GM15510 (cell line): ENCODE results near the gene CAPZB.

Source experiments
- POLR2A ChIP-seq: IDR thresholded peaks from 3 replicates; pipeline ENCODE4 v1.6.1; 2011; ENCODE audit warnings: borderline replicate concordance; ENCODE audit not compliant: insufficient read length; ENCODE audit errors: extremely low read depth

Gene CAPZB

DNA sequence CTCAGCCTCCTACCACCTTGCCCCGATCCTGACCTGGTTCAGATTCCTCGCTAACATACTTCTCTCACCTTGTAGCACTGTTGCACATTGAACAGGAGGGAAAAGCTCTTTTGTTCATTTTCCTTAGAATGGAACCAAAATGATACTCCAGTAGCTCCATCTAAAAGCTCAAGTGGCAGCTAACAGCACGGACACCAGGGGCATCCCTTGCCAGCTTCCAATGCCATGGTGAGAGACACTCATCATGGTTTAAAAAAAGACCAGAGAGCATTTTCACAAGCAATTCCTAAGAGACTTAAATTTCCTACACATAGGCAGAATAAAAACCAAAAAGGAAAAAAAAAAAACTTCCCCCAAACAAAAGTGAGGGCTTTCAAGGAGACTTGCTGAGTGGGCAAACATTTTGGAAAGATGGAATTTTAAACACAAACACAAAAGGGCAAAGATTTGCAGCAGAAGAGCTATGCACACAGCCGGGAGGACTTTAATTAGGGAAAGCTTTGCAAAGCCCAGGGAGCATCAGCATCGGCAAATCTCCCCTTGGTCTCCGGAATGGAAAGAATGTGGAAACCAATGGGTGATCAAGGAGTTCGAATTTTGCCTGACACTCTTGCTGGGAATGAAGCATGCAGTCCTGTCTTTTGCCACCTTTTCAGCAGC, 84.3 kb downstream of the CAPZB start:
- TF ChIP-seq POLR2A: no peak

GRCh38 chr1:19400192-19400611, 85.1 kb downstream of the CAPZB start:
- TF ChIP-seq POLR2A: no peak

DNA sequence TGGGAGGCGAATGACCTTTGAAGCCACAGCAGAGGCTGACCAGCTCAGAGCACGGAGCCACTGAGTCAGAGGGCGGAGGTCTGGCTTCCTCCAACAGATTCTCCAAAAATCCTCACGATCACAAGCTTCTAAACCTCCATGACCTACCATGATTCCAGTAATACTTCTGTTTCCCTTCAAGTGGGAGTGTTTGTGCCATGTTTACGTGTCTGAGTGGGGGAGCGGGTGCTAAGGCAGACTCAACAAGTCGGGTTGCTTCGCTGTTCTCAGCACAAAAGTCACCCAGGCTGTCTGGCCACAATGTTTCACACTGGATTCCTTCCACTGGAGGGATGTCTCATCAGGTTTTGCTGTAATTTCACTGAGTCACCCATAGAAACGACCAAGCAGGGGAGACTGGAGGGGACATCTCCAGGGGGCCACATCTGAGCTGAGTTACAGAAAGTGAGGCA, 87.0 kb downstream of the CAPZB start:
- TF ChIP-seq POLR2A: no peak

DNA sequence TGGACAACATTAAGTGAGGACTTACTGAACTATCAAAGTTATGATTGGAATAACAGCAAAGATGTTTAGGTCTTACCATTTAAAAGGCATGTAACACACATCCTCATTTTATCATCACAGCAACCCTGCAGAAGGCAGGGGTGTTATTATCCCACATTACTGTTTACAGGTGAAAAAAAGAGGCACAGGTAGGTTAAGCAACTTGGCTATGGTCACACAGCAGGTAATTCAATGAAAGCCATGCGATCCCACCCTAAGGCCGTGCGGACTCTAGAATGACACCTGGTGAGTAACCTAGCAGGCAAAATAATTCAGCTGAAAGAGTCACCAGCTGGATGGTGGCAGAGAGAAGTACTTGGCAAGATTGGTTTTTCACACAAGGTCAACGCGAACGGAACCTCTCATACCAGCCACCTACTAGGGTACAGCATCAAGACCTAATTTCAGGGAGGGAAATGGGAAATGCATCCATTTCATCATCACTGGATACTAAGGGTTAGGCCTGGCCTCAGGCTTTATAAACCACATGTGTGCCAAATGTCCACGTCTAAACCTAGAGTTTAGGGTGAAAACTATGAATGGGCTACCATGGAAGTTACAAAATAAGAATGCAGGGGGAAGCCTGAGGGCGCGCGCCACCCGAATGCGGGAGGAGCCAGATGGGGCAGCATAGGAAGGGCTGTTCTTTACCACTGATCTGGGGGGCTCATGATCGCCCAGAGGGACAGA, 88.0 kb downstream of the CAPZB start:
- TF ChIP-seq POLR2A: no peak

DNA sequence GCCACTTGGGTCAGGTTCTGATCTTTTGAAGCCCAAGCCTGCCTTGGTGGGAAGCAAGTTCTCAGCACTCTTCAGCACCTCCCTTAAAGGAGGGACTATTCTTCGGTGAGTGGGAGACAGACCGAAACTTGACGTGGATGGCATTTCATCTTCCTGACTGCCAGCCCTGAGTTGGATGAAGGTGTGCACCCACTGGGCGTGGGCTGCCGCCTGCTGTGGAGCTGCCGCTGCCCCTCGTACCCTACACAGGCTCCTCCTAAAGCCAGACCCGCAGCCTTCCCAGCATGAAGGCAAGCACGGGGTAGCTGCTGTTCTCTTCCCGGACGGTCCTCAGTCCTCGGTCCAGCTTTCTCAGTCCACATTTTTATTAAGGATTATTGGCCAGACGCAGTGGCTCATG, 89.1 kb downstream of the CAPZB start:
- TF ChIP-seq POLR2A: no peak

DNA sequence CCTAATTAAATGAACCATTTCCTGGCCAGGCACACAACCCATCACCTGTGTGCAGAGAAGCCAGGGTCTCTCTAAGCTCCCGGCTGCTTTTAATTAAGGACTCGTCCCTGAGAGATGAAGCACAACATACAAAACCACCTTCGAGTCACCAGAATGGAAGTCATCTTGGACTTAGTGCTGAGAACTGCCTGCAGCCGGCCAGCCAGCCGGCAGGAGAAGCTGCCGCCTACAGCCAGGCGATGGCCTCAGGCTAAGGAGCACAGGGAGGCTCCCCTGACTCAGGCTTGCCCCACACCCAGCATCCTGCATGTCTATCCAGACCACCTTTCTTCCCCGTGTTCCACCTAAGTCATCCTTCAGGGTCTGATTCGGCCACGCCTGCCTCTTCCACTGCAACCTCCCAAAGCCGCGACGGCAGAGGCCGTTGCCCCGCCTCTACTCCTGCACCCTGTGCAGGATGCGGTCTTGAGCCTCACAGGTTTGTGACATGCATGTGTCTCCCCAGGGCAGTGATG, 89.6 kb downstream of the CAPZB start:
- no peak for TF ChIP-seq POLR2A

DNA sequence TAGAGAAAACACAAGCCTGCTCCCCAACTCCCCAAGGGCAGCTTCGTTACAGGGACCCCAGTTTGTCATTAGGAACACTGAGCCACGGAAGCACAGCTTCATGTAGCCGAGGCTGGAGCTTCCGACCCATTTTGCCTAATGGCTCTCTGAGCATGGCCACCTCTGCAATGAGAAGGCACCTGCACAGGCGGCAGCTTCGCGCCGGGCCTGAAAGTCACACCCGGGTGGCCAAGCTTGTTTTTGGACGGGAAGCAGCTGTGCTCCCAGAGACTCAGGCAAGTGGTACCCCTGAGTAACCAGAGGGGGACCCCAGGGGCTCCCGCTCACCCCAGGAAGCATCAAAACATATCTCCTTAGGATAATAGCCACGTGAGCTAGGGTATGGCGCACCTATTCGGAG, 92.3 kb downstream of the CAPZB start:
- TF ChIP-seq POLR2A: no peak

DNA sequence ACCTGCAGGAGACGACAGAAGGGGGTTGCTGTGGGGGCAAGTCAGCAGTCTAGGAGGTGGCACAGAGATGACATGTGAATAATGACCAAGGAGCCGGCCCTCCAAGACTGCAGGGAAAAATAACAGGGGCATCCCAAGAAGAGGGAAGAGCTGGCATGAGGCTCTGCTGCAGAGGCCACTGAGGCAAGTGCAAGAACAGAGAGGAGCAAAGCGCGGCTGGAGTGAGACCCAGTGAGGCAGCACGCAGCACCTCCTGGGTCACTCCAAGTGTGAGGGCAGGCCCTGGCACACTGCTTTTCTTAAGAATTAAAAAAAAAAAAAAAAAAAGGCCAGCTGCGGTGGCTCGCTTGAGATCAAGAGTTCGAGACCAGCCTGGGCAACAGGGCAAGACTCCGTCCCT, 93.1 kb downstream of the CAPZB start:
- TF ChIP-seq POLR2A: no peak

GRCh38 chr1:19391596-19391981, 93.8 kb downstream of the CAPZB start:
- TF ChIP-seq POLR2A: no peak

DNA sequence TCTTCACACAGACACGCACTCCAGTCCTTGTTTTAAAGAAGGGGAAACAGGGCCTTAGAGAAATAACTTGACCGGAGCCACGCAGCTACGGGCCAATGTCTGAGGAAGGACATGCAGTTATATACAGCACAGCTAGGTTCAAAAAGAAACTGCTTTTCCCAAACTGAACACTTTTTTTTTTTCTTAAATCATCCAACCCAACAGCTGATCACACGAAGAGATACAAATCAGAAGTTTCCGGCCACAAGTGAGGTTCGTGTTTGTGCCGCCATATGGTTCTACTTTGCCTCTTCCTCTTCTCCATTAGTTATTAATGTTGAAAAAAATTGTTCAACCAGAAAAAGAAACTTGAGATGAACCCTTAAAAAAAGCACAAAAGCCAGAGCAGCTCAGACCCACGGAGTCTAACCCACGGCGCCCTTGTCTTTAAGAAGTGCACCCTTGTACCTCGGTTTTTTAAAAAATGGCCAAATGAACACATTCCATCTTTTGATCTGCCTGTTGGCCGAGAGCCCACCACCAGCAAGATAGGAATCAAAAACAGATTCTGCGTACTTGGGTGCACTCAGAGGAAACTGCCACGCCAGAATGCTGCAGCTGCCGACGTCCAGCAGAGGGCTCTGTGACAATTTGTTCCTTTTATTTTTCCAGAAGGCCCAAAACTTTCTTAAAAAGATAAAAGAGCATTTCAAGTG, 94.3 kb downstream of the CAPZB start:
- no peak for TF ChIP-seq POLR2A

DNA sequence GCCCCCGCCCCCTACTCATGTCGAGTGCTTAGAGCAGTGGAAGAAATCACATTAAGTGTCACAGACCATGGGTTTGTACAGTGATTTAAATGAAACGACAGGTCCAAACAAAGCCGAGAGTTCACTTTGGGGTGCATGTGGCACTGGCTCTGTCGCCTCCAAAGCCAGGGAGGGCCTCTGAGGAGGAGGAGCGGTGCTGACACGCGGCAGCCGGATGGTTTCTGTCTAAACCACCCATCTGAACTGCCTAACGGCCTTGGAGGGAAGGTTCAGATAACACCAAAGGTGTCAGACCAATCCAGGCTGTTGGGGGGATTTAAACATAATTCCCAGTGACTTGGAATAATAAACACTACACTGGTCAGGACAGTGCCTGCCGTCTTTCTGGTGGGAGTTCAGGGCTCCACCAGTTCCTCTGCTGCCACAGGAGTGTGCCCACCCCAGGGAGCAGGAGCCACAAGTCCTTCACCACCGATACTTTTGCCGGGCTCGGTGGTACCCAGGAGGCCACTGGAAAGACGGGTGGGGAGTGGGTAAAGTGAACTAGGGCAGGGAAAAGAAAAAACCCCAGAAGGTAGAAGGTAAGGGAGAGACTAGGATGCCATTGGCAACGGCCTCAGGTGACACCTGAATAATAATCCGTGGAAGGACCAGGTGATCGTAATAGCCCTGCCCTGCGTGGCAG, 95.0 kb downstream of the CAPZB start:
- TF ChIP-seq POLR2A: no peak

GRCh38 chr1:19388980-19389379, 96.4 kb downstream of the CAPZB start:
- TF ChIP-seq POLR2A: no peak

- no peak for TF ChIP-seq POLR2A
Observed at GRCh38 chr1:19387045-19387467, 98.3 kb downstream of the CAPZB start.

GRCh38 chr1:19385869-19386591, 99.3 kb downstream of the CAPZB start:
- no peak for TF ChIP-seq POLR2A
